RWPE2 (cell line): ENCODE measurements around the gene CDK14.

ENCODE experiments used
- ATAC-seq: fragments of 200-7000 bp; cut with Tn5 transposase; 3 replicates; pipeline ENCODE4 v1.9.1; 2021; ENCODE audit warnings: low read depth
- DNase-seq: peaks from one replicate; pipeline ENCODE4 v3.0.0-alpha.2; 2020; ENCODE audit warnings: low spot score
- H3K27ac ChIP-seq: fragments of 450-650 bp; 2 replicates; pipeline ENCODE4 v1.5.1; 2017; ENCODE audit warnings: mild to moderate bottlenecking; ENCODE audit not compliant: poor library complexity, severe bottlenecking
- H3K27me3 ChIP-seq: fragments of 250-450 bp; sonication (Bioruptor Pico); 2 replicates; pipeline ENCODE4 v1.5.1; 2021; ENCODE audit warnings: mild to moderate bottlenecking, moderate library complexity; ENCODE audit not compliant: insufficient read depth, poor library complexity, severe bottlenecking
- H3K36me3 ChIP-seq: fragments of 250-450 bp; sonication (Bioruptor Pico); 2 replicates; pipeline ENCODE4 v1.5.1; 2020; ENCODE audit warnings: low read depth, mild to moderate bottlenecking, moderate library complexity
- H3K4me1 ChIP-seq: fragments of 250-450 bp; sonication (Bioruptor Pico); 2 replicates; pipeline ENCODE4 v1.5.1; 2021; ENCODE audit warnings: mild to moderate bottlenecking, moderate library complexity; ENCODE audit not compliant: insufficient read depth, poor library complexity, severe bottlenecking
- H3K4me3 ChIP-seq: fragments of 250-450 bp; sonication (Bioruptor Pico); 2 replicates; pipeline ENCODE4 v1.5.1; 2021; ENCODE audit warnings: mild to moderate bottlenecking, moderate library complexity; ENCODE audit not compliant: severe bottlenecking
- H3K9me3 ChIP-seq: fragments of 250-450 bp; sonication (Bioruptor Pico); 2 replicates; pipeline ENCODE4 v1.5.1; 2021; ENCODE audit warnings: mild to moderate bottlenecking, moderate library complexity; ENCODE audit not compliant: severe bottlenecking
- TF ChIP-seq, protein P1 (sequence below): fragments of 450-650 bp; IDR thresholded peaks from one replicate; pipeline ENCODE4 v1.5.1; 2017; ENCODE audit warnings: mild to moderate bottlenecking, moderate library complexity; ENCODE audit not compliant: poor library complexity, severe bottlenecking

Gene CDK14

DNA sequence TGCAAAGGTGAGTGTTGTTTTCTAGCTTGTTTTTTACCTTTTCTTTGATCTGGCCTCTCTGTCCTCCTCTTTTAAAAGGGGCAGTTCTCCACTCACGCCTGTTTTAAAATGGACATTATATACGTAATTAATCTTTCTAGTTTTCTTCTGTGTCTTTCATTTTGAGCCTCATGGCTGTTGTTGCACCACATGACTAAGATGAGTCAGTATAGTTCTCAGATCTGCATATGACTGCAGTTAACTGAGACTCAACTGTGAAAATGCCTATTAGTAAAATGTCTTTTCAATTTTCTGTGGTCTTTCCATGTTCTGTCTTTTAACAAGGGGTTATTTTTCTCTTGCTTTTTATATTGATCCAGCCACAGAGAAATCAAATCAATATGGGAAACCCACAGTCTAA lies 296.1 kb downstream of the CDK14 start:
- TF ChIP-seq, protein P1, sequence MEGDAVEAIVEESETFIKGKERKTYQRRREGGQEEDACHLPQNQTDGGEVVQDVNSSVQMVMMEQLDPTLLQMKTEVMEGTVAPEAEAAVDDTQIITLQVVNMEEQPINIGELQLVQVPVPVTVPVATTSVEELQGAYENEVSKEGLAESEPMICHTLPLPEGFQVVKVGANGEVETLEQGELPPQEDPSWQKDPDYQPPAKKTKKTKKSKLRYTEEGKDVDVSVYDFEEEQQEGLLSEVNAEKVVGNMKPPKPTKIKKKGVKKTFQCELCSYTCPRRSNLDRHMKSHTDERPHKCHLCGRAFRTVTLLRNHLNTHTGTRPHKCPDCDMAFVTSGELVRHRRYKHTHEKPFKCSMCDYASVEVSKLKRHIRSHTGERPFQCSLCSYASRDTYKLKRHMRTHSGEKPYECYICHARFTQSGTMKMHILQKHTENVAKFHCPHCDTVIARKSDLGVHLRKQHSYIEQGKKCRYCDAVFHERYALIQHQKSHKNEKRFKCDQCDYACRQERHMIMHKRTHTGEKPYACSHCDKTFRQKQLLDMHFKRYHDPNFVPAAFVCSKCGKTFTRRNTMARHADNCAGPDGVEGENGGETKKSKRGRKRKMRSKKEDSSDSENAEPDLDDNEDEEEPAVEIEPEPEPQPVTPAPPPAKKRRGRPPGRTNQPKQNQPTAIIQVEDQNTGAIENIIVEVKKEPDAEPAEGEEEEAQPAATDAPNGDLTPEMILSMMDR, result no peak
- no peaks in the 10 kb centered on the region for H3K36me3 ChIP-seq
- no peaks in the 10 kb centered on the region for H3K9me3 ChIP-seq
- ATAC-seq, result no peak
- no peaks in the 10 kb centered on the region for H3K27me3 ChIP-seq
- no peaks in the 10 kb centered on the region for H3K4me1 ChIP-seq
- no peak overlapping the region for H3K27ac ChIP-seq
- no peak for DNase-seq
- H3K4me3 ChIP-seq, result no peak overlapping the region

DNA sequence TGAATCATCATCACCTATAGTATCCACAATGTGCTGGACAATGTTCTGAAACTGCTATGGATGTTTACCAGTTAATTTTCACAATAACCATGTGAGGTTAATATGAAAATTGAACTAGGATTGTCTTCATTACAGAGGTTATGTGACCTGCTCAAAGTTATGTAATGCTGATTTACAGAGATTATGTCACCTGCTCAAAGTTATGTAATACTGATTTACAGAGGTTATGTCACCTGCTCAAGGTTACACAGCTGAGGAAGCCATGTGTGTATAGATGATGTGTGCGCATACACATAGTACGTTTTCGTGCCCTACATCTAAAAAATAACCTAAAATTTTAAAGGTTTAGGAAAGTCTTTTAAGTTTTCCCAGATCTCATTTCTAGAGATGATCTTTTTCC lies 298.0 kb downstream of the CDK14 start:
- H3K27ac ChIP-seq, result no peak overlapping the region
- H3K36me3 ChIP-seq, result no peaks in the 10 kb centered on the region
- no peaks in the 10 kb centered on the region for H3K9me3 ChIP-seq
- TF ChIP-seq, protein P1, result no peak
- no peak overlapping the region for H3K4me3 ChIP-seq
- no peak for ATAC-seq
- DNase-seq, result no peak
- no peaks in the 10 kb centered on the region for H3K27me3 ChIP-seq
- H3K4me1 ChIP-seq, result no peaks in the 10 kb centered on the region

DNA sequence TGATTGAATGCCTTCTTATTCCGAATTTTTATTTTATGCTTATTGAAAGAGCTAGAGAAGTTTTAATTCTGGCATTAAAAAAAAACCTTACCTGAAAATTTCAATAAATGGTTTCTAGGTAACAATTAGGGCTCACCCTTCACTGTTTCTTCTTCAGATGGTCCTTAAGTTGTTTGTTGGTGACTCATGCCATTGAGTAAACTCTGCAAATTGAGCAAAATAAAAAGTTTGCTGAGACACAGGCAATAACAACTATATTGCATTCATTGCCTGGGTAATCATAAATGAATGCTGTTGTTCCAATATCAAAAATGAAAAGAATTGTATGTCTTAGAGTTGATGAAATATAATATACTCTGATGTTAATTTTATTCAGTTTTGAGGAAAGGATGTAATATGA lies 300.3 kb downstream of the CDK14 start:
- no peaks in the 10 kb centered on the region for H3K9me3 ChIP-seq
- no peak for ATAC-seq
- H3K4me1 ChIP-seq, result no peaks in the 10 kb centered on the region
- DNase-seq, result no peak
- no peaks in the 10 kb centered on the region for H3K36me3 ChIP-seq
- TF ChIP-seq, protein P1, result no peak
- H3K27ac ChIP-seq, result no peak overlapping the region
- H3K27me3 ChIP-seq, result no peaks in the 10 kb centered on the region
- H3K4me3 ChIP-seq, result no peak overlapping the region

DNA sequence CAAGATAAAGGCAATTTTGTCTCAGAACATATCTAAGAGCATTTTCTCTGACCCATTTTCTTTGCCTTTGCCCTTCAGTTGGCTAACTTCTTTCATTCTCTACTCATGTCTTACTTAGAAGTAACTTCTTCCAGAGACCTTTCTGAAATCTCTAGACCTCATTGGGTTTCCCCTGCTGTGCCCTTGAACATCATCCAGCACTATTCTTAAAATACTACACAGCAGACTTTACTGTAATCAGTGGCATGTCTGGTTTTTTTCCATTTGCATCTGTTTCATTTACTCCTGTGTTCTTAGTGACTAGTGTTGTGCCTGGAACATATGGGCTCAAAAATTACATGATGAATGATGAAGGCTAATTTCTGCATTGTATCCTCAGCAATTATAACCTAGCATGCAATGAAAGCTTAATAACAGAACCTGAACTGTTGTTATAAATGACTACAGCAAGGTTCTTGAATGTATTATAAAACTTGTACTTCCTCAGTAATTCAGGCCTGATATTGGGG lies 301.9 kb downstream of the CDK14 start:
- ATAC-seq (no peak), DNase-seq (no peak)
- no peak overlapping the region for H3K27ac ChIP-seq
- TF ChIP-seq, protein P1, result no peak
- no peaks in the 10 kb centered on the region for H3K27me3 ChIP-seq
- H3K4me1 ChIP-seq, result no peaks in the 10 kb centered on the region
- H3K4me3 ChIP-seq, result no peak overlapping the region
- no peaks in the 10 kb centered on the region for H3K36me3 ChIP-seq
- no peaks in the 10 kb centered on the region for H3K9me3 ChIP-seq

DNA sequence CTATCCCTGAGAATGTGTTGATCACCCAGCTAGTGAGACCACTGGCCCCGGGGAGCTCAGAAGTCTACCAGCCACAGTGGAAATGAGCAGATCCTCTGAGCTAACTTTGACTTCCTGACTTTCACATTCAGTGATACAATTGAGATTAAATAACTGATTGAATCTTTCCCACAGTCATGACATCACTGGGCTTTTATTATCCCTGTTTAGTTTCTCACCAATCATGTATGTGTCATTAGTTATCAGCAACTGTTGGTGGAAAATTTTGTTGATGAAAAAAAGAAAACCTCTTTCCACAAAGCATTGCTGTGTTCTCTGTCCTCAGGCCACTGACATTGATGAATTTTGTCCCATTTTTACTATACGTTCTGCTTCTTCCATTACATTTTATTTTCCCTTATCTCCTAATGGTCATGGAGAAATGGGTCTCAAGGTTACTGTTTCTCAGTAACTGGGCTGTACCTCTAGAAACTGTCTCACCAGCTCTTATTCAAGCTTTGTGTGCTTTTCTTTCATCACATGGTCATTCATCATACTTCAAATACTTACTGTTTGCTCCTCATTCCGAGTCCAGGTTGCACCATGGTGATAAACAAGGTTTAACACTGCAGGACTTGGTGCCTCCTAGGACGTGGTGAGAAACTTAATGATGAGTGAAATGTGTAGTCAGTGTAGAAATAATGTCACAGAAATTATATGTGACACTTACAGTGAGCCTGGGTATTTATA lies 304.7 kb downstream of the CDK14 start:
- H3K9me3 ChIP-seq, result no peaks in the 10 kb centered on the region
- no peaks in the 10 kb centered on the region for H3K27me3 ChIP-seq
- H3K27ac ChIP-seq, result no peak overlapping the region
- no peaks in the 10 kb centered on the region for H3K36me3 ChIP-seq
- no peaks in the 10 kb centered on the region for H3K4me1 ChIP-seq
- no peak for DNase-seq
- H3K4me3 ChIP-seq, result no peak overlapping the region
- ATAC-seq, result no peak
- TF ChIP-seq, protein P1, result no peak
